ENCODE data around the gene EMSY.

EMSY gene
- long read RNA-seq, partial matches to known transcripts = 7 of 24 reads
- long read RNA-seq, other reads (novel, unspliced or antisense) = 17 of 24 reads

DNA sequence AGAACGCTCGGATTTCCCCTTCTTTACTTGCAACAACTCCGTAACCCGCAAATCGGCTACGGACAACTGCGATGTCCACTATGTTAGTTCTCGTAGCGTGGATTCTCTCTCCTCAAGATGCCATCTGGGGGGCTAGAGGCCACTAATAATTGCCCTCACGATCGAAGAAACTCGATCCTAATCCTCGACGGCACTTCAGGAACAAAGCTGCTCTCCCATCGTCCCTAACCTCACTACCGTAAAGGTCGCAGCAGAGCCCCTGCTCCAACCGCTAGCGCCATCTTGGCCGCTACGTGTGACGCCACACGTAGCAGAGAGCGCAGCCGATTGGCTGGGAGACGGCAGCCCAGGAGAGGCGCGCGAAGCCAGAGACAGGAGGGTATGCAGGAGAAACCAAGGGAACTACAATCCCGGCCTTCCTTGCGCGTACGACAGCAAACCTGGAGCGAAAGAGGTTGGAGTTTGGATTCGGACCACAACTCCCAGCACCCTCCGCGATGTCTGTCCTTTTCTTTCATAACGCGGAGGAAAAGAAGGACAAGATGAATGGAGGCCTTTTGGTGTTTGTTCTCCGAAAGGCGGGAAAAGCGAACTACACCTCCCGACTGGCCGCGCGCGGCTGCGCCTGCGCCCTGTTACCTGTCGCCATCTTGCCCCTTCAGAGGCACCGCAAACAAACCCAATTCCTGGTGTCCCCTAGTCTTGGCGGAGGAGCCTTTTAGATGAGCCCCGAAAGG lies at the start of gene EMSY:
Gene EMSY, plus strand, starts transcription at position 635 of the 737 bp plus-strand sequence. CDS start 1,921 bp downstream, outside the sequence.
- Histone ChIP-seq H3K27ac (replicated peaks) (peak within 1 kb of the TSS; percentile 90), H3K4me3 (replicated peaks; ENCODE audit: insufficient read depth, low read length) (peak within 1 kb of the TSS; percentile 100), H3K27me3 (ENCODE audit: insufficient read depth, poor library complexity, severe bottlenecking) (no peaks in the 10 kb centered on the region)
- TF ChIP-seq SPI1 (IDR thresholded peaks at IDR 0.05; ENCODE audit: borderline replicate concordance, low read depth) = no peak
- peak; percentile 99 for TF ChIP-seq POLR2AphosphoS5 (IDR thresholded peaks at IDR 0.05; ENCODE audit: low read depth)
- TF ChIP-seq, protein P1, sequence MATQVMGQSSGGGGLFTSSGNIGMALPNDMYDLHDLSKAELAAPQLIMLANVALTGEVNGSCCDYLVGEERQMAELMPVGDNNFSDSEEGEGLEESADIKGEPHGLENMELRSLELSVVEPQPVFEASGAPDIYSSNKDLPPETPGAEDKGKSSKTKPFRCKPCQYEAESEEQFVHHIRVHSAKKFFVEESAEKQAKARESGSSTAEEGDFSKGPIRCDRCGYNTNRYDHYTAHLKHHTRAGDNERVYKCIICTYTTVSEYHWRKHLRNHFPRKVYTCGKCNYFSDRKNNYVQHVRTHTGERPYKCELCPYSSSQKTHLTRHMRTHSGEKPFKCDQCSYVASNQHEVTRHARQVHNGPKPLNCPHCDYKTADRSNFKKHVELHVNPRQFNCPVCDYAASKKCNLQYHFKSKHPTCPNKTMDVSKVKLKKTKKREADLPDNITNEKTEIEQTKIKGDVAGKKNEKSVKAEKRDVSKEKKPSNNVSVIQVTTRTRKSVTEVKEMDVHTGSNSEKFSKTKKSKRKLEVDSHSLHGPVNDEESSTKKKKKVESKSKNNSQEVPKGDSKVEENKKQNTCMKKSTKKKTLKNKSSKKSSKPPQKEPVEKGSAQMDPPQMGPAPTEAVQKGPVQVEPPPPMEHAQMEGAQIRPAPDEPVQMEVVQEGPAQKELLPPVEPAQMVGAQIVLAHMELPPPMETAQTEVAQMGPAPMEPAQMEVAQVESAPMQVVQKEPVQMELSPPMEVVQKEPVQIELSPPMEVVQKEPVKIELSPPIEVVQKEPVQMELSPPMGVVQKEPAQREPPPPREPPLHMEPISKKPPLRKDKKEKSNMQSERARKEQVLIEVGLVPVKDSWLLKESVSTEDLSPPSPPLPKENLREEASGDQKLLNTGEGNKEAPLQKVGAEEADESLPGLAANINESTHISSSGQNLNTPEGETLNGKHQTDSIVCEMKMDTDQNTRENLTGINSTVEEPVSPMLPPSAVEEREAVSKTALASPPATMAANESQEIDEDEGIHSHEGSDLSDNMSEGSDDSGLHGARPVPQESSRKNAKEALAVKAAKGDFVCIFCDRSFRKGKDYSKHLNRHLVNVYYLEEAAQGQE (IDR thresholded peaks at IDR 0.05; ENCODE audit: insufficient replicate concordance, low read depth) = peak; percentile 80
- peak; percentile 99 for DNase-seq (ENCODE audit: low read depth in 1 of 2, low spot score in 1 of 2)

GRCh38 chr11:76395296-76395695 lies 49.5 kb upstream of the EMSY start:
- no peak for DNase-seq (ENCODE audit: low read depth in 1 of 2, low spot score in 1 of 2)
- TF ChIP-seq, protein P2, sequence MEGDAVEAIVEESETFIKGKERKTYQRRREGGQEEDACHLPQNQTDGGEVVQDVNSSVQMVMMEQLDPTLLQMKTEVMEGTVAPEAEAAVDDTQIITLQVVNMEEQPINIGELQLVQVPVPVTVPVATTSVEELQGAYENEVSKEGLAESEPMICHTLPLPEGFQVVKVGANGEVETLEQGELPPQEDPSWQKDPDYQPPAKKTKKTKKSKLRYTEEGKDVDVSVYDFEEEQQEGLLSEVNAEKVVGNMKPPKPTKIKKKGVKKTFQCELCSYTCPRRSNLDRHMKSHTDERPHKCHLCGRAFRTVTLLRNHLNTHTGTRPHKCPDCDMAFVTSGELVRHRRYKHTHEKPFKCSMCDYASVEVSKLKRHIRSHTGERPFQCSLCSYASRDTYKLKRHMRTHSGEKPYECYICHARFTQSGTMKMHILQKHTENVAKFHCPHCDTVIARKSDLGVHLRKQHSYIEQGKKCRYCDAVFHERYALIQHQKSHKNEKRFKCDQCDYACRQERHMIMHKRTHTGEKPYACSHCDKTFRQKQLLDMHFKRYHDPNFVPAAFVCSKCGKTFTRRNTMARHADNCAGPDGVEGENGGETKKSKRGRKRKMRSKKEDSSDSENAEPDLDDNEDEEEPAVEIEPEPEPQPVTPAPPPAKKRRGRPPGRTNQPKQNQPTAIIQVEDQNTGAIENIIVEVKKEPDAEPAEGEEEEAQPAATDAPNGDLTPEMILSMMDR (IDR thresholded peaks at IDR 0.05; ENCODE audit: insufficient read depth, low read length) = no peak
- no peak for TF ChIP-seq POLR2AphosphoS5 (IDR thresholded peaks at IDR 0.05; ENCODE audit: low read depth)
- TF ChIP-seq GABPA (IDR thresholded peaks at IDR 0.05; ENCODE audit: low read depth) = no peak
- TF ChIP-seq, protein P1 (IDR thresholded peaks at IDR 0.05; ENCODE audit: insufficient replicate concordance, low read depth) = no peak
- no peak for TF ChIP-seq SPI1 (IDR thresholded peaks at IDR 0.05; ENCODE audit: borderline replicate concordance, low read depth)
- no peaks in the 10 kb centered on the region for H3K27me3 ChIP-seq (ENCODE audit: insufficient read depth, poor library complexity, severe bottlenecking)
- H3K27ac ChIP-seq (replicated peaks) = no peak overlapping the region
- no peak overlapping the region for H3K4me3 ChIP-seq (replicated peaks; ENCODE audit: insufficient read depth, low read length)

GRCh38 chr11:76397383-76397782 lies 47.4 kb upstream of the EMSY start:
- H3K27ac ChIP-seq (replicated peaks) = no peak overlapping the region
- H3K4me3 ChIP-seq (replicated peaks; ENCODE audit: insufficient read depth, low read length) = no peak overlapping the region
- no peak for TF ChIP-seq SPI1 (IDR thresholded peaks at IDR 0.05; ENCODE audit: borderline replicate concordance, low read depth)
- TF ChIP-seq POLR2AphosphoS5 (IDR thresholded peaks at IDR 0.05; ENCODE audit: low read depth) = no peak
- TF ChIP-seq, protein P2 (IDR thresholded peaks at IDR 0.05; ENCODE audit: insufficient read depth, low read length) = no peak
- TF ChIP-seq, protein P1 (IDR thresholded peaks at IDR 0.05; ENCODE audit: insufficient replicate concordance, low read depth) = no peak
- TF ChIP-seq GABPA (IDR thresholded peaks at IDR 0.05; ENCODE audit: low read depth) = no peak
- no peak for DNase-seq (ENCODE audit: low read depth in 1 of 2, low spot score in 1 of 2)
- H3K27me3 ChIP-seq (ENCODE audit: insufficient read depth, poor library complexity, severe bottlenecking) = no peaks in the 10 kb centered on the region

Data from HL-60 (cell line).